Posterior cingulate gyrus (tissue), 11 donors: Measurements from ENCODE around the gene CCDC80.

Experiments
- DNase-seq, 10 donors: peaks; one replicate each; pipeline versions ENCODE4 v3.0.0 to v3.0.0-alpha.2; 2020 to 2021; ENCODE audit warnings: mixed read lengths in 3 of 10
- intact Hi-C: fragments of 100-400 bp; cut with DNase I; formaldehyde crosslinking; loops from one replicate; pipeline ENCODE4 v1.15.1; 2023

Gene CCDC80

DNA sequence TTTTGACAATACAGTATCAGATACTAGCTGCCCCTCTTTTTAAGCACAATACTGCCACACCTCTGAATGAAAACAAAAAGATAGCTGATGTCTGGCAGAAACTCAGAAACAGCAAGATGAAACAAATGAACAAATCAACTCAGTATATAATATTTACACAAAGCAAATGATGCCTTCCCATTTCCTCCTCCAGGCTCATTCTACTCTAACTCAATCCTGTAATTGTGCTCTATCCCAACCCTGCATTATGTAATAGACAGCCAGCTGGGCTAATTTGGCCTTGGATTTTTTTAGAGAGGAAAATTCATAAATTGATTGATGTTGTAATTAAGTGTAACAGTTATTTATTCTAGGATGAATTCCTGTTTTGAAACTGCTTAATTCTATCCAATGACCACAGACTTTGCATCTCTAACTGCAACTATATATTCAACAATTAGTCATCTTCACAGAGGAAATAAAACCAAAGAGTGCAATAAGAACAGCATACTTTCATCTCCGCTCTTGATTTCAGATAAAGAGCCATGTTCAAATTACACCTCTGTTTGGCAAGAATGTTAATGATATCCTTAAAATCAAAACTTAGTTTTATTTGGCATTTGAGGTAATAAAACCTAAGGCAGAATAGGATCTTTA, 85.3 kb downstream of the CCDC80 start:
- no peak for DNase-seq
- intact Hi-C loops = no loop called here

- DNase-seq = no peak
- intact Hi-C loops = no loop called here
These were observed 90.1 kb downstream of the CCDC80 start for GRCh38 chr3:112550859-112551258.
